Measurements from ENCODE around the gene ZNF593. TPM values are rescaled to one million over a fixed set of nuclear protein-coding genes. Genes with fewer than 3 reads are reported as not detected.

Gene ZNF593
- polyA plus RNA-seq, 1 donor (not counting 4 experiments of a cell fraction or from before 2014, with no cell fraction given): 26.0 TPM

DNA sequence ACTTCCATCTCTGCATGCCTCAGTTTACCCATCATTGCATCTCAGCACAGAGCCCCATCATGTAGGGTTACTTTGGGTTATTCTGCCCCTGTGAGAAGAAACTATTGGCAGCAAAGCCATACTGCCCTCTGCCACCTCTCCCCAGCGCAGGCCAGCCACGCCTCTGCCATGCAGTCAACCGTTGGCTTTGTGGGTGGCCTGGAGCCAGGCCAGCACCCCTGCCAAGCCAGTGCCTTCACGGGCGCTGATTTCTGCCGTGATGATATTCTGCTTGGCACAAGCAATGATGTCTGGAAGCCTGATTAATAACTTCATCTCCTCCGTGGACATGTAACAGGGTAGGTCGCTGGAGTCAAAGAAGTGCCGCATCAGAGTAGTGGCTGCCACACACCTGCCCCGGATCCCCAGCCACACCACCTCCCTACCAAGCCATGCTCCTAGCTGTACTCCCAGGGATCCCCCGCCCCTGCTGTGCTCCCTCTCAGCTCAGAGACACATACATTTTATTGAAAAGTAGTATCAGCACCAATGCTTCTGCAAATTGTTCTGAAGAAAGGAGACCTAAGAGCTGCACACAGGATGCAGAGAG, 49.3 kb downstream of the ZNF593 start:
- Histone ChIP-seq H3K9me3 (ENCODE audit: control insufficient read depth, low read depth, low read length) (no peaks in the 10 kb centered on the region), H3K4me1 (ENCODE audit: control insufficient read depth, extremely low read depth, insufficient read depth, low read length) (peaks cover 3% of the 10 kb centered on the region), H3K79me2 (ENCODE audit: control insufficient read depth, insufficient read depth, low read length) (no peaks in the 10 kb centered on the region), H3K9ac (ENCODE audit: control insufficient read depth, extremely low read depth, insufficient read depth, low read length) (no peak overlapping the region), H2AFZ (ENCODE audit: control insufficient read depth, low read length) (no peak overlapping the region), H3K36me3 (ENCODE audit: control insufficient read depth in 2 of 2, extremely low read depth in 1 of 2, insufficient read depth in 2 of 2, low read length in 2 of 2) (no peaks in the 10 kb centered on the region), H3K27me3 (ENCODE audit: control insufficient read depth, extremely low read depth, insufficient read depth, low read length) (peaks cover 9% of the 10 kb centered on the region), H3K27ac (ENCODE audit: control insufficient read depth, insufficient read depth, low read length) (no peak overlapping the region), H3K9me1 (ENCODE audit: control insufficient read depth, extremely low read depth, insufficient read depth, low read length) (no peaks in the 10 kb centered on the region), H3K4me2 (ENCODE audit: control insufficient read depth, extremely low read depth, insufficient read depth, low read depth, low read length) (no peak overlapping the region), H4K20me1 (ENCODE audit: control insufficient read depth, extremely low read depth, insufficient read depth, low read length) (no peaks in the 10 kb centered on the region), H3K4me3 (ENCODE audit: control insufficient read depth in 2 of 3, extremely low read depth in 1 of 3, insufficient read depth in 2 of 3, low read depth in 1 of 3, low read length in 3 of 3) (no peak overlapping the region)
- DNase-seq (ENCODE audit: low read depth, low spot score) (no peak), FAIRE-seq (no peak)
- TF ChIP-seq EZH2 (IDR thresholded peaks at IDR 0.05; ENCODE audit: low read length) (no peak), CTCF (optimal IDR thresholded peaks at IDR 0.05 in 1 of 3, IDR thresholded peaks at IDR 0.05 in 1 of 3, conservative IDR thresholded peaks at IDR 0.05 in 1 of 3; ENCODE audit: extremely low read depth in 1 of 3, insufficient read depth in 2 of 3, low read length in 3 of 3) (no peak)
- dilution Hi-C loops (cut with MboI; ENCODE audit: extremely low pct_ligation_motif_present, low sequenced_read_pairs): no loop called here

Other genes with a start within 250 kb of the ZNF593 start
- gene PAFAH2, start 171.8 kb upstream of the ZNF593 start, polyA plus RNA-seq: 15.5 to 17.8 TPM (median 15.9 TPM) in 3 replicates
- gene EXTL1, start 148.1 kb upstream of the ZNF593 start, polyA plus RNA-seq: 0.11 to 0.13 TPM in 2 of 3 replicates, not detected in the other
- not detected in 3 replicates for gene SLC30A2, start 123.8 kb upstream of the ZNF593 start, polyA plus RNA-seq
- not detected in 3 replicates for gene TRIM63, start 102.3 kb upstream of the ZNF593 start, polyA plus RNA-seq
- gene PDIK1L, start 58.1 kb upstream of the ZNF593 start, polyA plus RNA-seq: 1.1 to 2.8 TPM (median 1.6 TPM) in 3 replicates
- not detected in 3 replicates for gene FAM110D, start 10.8 kb upstream of the ZNF593 start, polyA plus RNA-seq
- not detected in 3 replicates for gene C1orf232, start 945 bp upstream of the ZNF593 start, polyA plus RNA-seq
- 0.15 TPM in 1 of 3 replicates, not detected in the others for gene ZNF593OS, start 1.9 kb downstream of the ZNF593 start, polyA plus RNA-seq
- 10.6 to 20.2 TPM (median 12.8 TPM) in 3 replicates for gene CNKSR1, start 7.6 kb downstream of the ZNF593 start, polyA plus RNA-seq
- 0.04 to 0.06 TPM in 2 of 3 replicates, not detected in the other for gene CATSPER4, start 20.7 kb downstream of the ZNF593 start, polyA plus RNA-seq
- gene CEP85, start 64.3 kb downstream of the ZNF593 start, polyA plus RNA-seq: 14.8 to 17.0 TPM (median 15.4 TPM) in 3 replicates
- 175 to 234 TPM (median 196 TPM) in 3 replicates for gene SH3BGRL3, start 110.2 kb downstream of the ZNF593 start, polyA plus RNA-seq
- gene UBXN11, start 136.7 kb downstream of the ZNF593 start, polyA plus RNA-seq: 5.2 to 6.8 TPM (median 6.6 TPM) in 3 replicates
- gene CD52, start 148.1 kb downstream of the ZNF593 start, polyA plus RNA-seq: 0.22 to 0.27 TPM in 2 of 3 replicates, not detected in the other
- gene CRYBG2, start 184.2 kb downstream of the ZNF593 start, polyA plus RNA-seq: 6.0 to 15.5 TPM (median 7.9 TPM) in 3 replicates
- not detected in 3 replicates for gene ZNF683, start 202.8 kb downstream of the ZNF593 start, polyA plus RNA-seq
- gene LIN28A, start 240.9 kb downstream of the ZNF593 start, polyA plus RNA-seq: 0.03 TPM in 1 of 3 replicates, not detected in the others

Measured in keratinocyte (primary cell).